NOMO-1 (cell line): ENCODE measurements around the gene HTR3C.
"Not testable (repeated sequence)": the region's sequence is repeated elsewhere in the genome, so short reads cannot be mapped to it uniquely, and the experiment has no call there.

ENCODE experiments used
- DNase-seq, 2 experiments: peaks; one replicate each; lab custom pipeline; 2025; ENCODE audit not compliant: unreplicated experiment in 2 of 2; lab: John Stamatoyannopoulos, UW

Gene HTR3C

DNA sequence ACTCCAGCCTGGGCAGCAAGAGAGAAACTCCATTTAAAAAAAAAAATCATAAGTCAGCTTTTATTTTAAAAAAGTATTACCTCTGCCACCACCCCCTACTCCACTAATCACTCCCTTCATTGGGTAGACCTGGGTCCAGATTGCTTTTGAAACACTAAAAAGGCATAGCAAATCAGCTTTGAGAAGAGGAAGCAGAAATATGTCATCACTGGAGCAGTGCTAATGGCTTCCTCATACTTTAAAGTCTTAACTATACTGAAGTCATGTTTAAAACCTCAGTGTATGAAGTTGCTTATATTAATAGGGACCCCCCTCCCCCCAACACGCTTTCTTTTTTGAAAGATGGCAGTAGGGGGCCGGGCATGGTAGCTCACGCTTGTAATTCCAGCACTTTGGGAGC is 22.3 kb upstream of the HTR3C start:
- DNase-seq: peak; percentile 39 to 80

DNA sequence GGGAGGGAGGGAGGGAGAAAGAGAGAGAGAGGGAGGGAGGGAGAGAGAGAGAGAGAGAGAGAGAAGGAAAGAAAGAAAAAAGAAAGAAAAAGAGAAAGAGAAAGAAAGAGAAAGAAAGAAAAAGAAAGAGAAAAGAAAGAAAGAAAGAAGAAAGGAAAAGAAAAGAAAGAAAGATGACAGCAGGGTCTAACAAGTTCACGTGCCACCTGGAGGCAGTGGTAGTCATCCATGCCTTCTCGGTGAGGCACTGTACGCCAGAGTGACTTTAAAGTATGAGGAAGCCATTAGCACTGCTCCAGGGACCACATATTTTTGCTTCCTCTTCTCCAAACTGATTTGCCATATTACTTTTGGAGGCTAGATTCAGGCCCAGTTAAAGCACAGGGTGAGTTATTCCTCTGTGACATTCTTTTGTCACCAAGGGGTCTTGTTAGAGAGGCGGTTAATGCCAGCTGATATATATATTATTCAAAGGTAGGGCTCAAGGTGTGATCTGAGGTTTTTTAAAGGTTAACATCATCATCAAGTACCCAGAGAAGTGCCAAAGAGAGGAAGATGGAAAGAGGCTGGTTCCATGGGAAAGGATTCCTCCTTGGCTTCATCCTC is 21.6 kb upstream of the HTR3C start, which contains the start of gene HTR3D:
Gene HTR3D (plus strand): TSS at position 556 of the 606 bp plus-strand sequence. CDS start 0 bp downstream, at position 556.
- peak; percentile 70 to 74 for DNase-seq

DNA sequence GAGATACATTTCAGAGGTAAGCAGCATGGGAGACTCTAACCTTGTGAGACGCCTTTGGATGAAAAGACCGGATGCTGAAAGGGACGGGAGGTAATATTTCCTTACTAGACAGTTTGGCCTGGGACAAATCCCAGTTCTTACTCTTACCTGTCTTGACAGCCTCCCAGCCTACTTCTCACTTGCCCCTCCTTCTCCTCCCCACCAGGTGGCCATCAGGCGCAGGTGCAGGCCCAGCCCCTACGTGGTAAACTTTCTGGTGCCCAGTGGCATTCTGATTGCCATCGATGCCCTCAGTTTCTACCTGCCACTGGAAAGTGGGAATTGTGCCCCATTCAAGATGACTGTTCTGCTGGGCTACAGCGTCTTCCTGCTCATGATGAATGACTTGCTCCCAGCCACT is 15.0 kb upstream of the HTR3C start:
- no peak for DNase-seq

DNA sequence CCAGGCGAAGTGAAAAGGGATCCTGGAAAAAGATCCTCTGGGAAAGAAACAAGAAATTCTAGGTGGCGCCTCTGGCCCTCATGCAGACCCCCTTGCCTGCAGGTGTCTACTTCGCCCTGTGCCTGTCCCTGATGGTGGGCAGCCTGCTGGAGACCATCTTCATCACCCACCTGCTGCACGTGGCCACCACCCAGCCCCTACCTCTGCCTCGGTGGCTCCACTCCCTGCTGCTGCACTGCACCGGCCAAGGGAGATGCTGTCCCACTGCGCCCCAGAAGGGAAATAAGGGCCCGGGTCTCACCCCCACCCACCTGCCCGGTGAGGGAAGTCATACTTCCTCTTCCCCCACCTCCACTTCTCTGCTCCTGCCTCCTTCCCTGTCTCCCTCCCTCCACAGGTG is 14.5 kb upstream of the HTR3C start:
- DNase-seq: not testable (repeated sequence)

DNA sequence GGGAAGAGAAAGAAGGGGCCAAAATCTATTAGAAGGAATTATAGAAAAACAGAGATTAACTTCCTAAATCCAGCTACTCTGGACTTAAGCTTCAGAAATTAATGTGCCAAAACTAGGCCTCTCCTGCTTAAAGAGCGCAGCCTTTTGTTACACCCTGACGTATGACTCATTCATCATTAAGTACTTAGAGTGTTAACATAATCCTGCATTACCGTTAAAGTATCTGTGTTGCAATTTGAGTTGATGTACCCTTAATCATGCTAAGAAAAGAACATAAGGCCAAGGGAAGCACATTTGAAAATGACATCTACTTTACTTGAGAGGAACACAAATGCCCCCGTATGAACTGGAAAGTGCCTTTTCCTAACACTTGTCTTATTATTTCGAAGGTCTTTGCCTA is 13.4 kb upstream of the HTR3C start:
- DNase-seq: peak; percentile 90 to 99

DNA sequence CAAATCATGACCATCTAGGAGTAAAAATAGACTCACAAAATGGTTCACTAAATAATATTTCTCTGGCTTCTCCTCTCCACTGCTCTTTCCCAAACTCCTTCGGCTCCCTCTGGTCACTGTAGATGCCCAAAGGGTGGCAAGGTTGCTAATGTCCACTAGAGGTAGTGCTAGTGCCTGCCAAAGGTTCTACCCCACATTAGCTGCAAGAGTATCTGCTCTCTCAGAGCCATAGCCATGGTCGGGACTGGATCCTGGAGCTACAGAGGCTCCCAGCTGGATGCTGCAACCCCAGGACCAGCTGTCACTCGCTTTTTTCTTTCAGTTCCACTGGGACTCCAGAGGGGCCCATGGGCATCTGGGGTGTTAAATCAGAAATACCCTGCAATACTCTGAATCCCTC is 12.8 kb upstream of the HTR3C start:
- peak in 1 of 2 experiments; percentile 28 for DNase-seq

DNA sequence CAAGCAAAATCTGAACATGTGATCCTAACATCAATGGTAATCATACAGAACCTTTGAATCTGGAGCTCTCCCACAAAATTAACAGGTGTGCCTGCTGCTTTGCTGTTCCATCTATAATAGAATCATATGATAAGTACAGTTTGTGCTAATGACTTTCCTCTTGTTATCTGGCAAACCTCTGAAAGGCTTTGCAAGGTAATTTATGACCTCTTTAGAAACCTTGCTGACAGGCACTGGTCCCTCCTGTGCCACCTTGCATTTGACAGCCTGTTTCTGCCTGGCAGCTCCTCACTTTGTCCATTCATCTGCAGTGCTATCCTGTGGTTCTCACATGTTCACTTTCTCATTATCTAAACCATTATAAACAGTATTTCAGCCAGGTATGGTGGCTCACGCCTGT is 10.2 kb upstream of the HTR3C start:
- DNase-seq: no peak

DNA sequence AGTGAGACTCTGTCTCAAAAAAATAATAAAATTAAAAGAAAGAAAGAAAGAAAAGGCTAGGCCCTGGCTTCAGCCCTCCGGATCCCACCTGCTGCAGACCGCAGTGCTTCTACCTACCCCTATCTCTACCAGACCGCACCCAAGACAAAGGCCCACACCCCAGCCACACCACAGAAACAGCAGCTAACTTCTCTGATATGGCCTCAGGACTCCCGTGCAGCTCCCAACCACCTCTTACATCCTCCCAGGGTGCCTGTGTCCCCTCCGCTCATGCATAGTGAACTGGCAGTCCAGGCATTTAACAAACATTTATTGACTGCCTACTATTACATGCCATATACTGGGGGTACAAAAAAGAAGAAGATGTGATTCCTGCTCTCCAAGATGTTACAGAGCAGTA is 6.9 kb upstream of the HTR3C start:
- DNase-seq: no peak

DNA sequence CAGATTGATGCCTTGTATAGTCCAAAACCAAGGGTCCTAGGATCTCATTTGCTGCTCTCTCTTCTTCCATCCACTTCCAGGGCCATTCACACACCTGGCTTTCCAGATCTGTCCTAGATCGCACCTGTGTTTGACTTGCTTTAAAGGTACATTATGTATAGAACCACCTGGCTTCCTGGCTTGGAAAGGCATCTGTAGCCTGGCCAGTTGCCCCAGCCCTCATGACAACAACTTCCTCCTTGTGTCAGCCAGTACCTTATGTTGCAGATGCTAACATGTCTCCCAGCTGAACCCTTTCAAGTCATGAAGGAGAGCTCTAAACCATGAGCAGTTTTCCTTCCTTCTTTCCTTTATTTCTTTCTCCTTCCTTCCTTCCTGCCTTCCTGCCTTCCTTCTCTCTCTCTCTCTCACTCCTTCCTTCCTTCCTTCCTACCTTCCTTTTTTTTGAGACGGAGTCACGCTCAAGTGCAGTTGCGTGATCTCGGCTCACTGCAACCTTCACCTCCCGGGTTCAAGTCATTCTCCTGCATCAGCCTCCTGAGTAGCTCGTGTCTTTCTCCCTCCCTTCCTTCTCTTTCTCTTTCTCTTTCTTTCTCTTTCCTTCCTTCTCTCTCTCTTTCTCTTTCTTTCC is 2.5 kb upstream of the HTR3C start:
- peak in 1 of 2 experiments; percentile 52 for DNase-seq

DNA sequence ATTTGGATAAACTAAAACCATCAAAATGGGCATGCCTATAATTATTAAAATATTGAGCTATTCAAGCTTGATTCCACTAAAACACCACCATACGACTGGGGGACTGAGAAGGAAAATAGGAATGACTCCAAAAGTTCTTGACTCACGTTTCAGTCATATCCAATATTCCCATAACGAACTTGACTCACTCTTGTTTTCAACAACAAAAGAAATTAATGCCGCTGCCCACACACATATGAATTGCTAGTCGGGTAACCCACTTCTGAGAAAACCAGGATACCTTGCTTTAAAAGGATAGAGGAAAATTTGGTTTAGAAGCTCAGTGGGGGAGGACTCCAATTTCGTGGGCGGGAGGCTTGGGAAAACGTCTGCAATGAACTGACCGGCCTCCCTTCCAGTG is 5.2 kb downstream of the HTR3C start:
- DNase-seq: no peak

DNA sequence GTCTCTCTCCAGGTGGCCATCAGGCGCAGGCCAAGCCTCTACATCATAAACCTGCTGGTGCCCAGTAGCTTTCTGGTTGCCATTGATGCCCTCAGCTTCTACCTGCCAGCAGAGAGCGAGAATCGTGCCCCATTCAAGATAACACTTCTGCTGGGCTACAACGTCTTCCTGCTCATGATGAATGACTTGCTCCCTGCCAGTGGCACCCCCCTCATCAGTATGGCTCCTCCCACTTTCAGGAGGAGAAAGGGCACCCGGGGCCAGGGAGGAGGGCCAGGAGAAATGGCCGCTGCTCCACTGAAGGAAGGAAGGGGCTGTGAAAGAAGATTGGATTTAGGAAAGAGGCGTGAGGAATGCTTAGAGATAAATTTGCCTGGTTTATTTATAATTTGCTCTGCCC is 6.6 kb downstream of the HTR3C start:
- DNase-seq: no peak

DNA sequence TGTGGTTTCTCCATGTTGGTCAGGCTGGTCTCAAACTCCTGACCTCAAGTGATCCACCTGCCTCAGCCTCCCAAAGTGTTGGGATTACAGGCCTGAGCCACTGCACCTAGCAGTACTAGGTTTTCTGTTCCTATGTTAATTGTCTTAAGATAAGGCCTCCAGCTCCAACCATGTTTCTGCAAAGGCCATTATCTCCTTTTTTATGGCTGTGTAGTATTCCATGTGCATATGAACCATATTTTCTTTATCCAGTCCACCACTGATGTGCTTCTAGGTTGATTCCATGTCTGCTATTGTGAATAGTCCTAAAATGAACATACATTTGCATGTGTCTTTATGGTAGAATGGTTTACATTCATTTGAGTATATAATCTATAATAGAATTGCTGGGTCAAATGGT is 9.8 kb downstream of the HTR3C start:
- no peak for DNase-seq

DNA sequence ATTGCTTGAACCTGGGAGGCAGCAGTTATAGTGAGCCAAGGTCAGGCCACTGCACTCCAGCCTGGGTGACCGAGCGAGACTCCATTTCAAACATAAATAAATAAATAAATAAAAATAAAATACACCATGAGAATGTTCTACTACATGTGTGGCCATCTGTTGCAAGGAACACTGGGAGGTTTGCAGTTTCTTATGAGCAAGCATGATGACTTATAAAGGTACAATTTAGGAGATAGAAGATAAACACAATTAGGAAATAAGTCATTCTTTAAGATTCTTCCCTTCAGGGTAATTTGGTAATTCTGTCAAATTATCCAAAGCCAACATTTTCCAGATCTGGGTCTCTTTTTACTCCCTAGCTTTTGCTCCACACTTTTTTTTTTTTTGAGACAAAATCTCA is 13.4 kb downstream of the HTR3C start:
- no peak for DNase-seq

DNA sequence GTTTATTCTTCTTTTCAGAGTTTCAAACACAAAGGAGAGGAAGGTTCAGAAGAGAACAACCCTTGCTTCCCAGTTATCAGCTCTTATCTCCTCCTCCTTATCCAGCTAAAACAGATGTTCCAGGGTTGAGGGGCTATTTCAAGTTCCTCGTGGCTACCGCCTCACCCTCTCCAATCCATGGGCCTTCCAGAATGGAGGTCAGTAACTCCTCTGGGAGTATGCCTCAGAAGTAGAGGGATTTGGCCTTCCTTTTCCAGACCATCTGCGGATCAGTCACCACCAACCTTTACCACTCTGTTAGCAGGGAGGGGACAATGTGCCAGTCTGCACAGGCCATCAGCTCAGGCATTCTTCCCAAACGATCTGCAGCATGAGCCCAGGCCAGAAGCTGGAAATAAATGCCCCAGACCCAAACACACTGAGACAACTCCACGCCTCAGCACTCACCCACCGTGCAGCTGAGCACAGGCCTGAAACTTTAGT is 14.8 kb downstream of the HTR3C start:
- no peak for DNase-seq

DNA sequence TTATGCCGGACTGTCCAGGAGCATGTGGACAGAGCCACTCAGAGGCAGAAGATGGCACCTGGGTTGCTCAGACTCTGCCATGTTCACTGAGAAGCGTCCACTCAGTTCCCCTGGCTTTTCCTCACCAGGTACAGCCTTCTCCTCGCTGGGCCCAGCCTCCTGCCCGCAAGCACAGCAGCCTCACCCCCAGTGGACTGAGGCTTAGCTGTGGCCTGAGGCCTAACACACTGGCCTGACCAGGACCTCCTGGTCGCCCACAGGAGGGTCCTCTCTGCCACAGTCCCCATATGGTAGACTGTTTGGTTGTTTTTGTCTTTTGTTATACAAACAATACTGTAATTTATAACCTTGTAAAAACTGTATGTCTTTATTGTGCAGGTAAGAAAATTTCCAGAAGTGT is 15.5 kb downstream of the HTR3C start:
- no peak for DNase-seq

DNA sequence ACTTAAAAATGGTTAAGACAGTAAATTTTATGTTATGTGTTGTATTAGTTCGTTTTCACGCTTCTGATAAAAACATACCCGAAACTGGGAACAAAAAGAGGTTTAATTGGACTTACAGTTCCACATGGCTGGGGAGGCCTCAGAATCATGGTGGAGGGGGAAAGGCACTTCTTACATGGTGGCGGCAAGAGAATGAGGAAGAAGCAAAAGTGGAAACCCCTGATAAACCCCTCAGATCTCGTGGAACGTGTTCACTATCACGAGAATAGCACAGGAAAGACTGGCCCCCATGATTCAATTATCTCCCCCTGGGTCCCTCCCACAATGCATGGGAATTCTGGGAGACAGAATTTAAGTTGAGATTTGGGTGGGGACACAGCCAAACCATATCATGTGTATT is 18.3 kb downstream of the HTR3C start:
- not testable (repeated sequence) for DNase-seq

DNA sequence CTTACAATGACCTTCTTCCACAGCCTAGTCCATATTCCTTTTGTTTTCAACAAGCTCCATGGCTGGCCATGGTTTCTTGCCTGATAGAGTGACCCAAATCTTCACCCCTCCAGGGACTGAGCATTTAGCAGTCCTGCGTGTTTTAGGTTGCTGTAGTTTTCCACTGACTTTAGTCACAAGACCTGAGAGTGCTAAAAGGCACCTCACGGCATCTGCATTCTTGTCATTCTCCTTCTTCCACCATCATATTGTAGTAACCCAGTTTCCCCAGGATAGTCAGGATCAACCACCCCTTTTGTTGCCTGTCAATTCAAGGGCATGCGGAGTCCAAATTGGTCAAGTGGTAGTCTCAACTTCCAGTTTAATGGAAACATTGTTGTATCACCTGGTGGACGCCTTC is 20.8 kb downstream of the HTR3C start:
- no peak for DNase-seq

DNA sequence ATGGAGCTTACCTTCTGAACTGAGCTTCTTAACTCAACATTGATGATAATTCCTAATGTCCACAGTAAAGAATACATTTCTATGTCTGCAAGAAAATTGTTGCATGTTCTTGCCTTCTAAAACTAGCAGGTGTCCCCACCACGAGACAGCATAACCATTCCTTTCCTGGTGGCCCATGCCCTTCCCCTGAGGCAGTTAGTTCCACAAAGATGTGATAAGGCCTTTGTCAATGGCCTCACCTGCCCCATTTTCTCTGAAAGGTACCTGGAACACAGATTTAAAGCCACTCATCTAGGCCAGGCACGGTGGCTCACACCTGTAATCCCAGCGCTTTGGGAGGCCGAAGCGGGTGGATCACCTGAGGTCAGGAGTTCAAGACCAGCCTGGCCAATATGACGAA is 23.1 kb downstream of the HTR3C start:
- DNase-seq: no peak

DNA sequence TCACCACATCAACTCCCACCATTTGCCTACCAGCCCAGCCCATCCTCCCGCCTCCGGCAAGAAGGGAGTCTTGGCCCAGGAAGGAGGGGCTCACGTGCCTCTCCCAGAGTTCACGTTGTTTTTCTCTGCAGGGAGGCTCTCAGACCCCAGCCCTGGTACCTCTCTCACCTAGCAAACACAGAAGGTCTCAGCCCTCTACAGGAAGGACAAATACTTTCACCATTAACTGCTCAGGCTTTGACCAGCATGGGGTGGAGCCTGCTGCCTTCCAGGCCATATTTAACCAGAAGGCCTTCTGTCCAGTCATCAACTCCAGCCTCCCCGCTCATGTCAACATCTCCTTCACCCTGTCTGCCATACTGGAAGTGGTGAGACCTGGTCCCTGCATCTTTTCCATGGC is 25.0 kb downstream of the HTR3C start:
- no peak for DNase-seq

DNA sequence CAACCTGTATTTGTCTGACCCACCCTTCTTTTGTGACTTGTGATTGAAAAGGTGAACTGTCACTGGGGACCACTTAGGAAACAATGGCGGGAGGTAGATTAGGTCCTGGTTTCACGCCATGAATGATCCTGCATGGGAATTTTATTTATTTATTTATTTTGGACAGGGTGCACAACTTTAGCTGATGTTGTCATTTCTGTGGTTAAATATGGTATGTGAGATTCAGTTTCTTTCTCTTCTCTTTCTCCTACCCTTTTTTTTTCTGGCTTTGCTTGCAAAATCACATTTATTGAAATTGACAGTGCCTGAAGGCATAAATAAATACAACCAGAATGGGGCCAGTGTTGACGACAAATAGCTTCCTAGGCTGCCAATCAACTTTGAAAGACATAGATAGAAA is 26.0 kb downstream of the HTR3C start:
- DNase-seq: no peak

DNA sequence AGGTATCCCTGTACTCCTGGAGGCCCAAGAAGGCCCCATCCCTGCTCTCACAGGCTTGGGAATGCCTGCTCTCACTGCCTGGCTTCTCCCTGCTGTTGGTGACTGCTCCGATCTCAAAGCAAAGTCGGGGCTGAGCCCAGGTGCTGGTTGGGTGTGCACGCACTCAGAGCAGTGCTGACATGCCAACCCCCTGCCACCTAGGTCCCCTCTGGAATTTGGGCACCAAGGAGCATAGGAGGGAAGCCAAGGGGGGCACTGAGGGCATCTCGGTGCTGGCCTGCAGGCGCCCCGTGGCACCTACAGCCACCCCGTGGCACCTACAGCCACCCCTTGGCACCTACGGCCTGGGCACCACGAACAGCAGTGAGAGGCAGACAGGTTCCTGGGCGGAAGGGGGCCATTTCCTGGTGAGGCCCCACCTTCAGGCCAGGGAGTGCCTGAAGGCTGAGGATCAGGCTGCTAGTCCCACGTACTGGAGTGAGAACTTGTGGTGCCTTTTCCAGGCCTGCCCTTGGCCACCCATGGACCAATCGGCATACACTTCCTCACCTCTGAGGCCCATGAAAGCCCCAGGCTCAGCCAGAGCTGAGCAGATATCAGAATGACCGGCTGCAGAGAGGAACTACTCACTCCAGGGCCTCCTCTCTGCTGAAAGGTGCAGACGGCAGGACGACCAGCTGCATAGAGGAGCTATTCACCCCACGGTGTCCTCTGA is 28.4 kb downstream of the HTR3C start:
- no peak for DNase-seq

DNA sequence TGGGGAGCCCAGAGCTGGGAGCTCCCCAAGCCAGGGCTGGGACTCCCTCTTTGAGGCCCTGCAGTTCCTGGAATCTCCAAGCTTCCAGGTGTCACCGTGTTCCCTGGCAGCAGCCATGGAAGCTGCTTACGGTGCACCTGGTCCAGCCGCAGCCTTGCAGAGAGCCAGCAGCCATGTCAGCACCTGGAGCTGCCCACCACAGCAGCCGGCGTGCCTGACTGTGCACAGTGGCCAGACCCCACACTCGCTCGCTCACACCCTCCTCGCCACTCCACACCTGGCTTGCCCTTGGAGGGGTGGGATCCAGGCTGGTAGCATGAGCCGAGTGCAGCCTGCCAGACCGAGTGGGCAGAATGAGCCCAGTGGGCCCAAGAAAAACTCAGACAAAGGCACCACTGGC is 29.2 kb downstream of the HTR3C start:
- no peak for DNase-seq
